Brain microvascular endothelial cell (primary cell): ENCODE data around the gene SPECC1L.
"Not testable (repeated sequence)": the region's sequence is repeated elsewhere in the genome, so short reads cannot be mapped to it uniquely, and the experiment has no call there.

Source experiments
- DNase-seq: peaks from one replicate; pipeline ENCODE4 v3.0.0-alpha.2; 2020
- H3K27ac ChIP-seq: fragments of 250-450 bp; sonication (Bioruptor Pico); 2 replicates; pipeline ENCODE4 v1.5.1; 2020; ENCODE audit warnings: mild to moderate bottlenecking, moderate library complexity
- H3K27me3 ChIP-seq: fragments of 250-450 bp; sonication (Bioruptor Pico); replicated peaks from 2 replicates; pipeline ENCODE4 v1.5.1; 2020; ENCODE audit warnings: mild to moderate bottlenecking
- H3K36me3 ChIP-seq: fragments of 250-450 bp; sonication (Bioruptor Pico); replicated peaks from 2 replicates; pipeline ENCODE4 v1.5.1; 2020; ENCODE audit warnings: mild to moderate bottlenecking
- H3K4me3 ChIP-seq: 2 replicates; pipeline ENCODE4 v1.5.1; 2011; ENCODE audit warnings: low read depth, mild to moderate bottlenecking, control low read depth, low read length, moderate library complexity
- in situ Hi-C: cut with HindIII; loops from 2 replicates; pipeline ENCODE4 v1.10.0; 2017; ENCODE audit warnings: low sequenced_read_pairs, low pct_ligation_motif_present
- TF ChIP-seq, protein P1 (sequence below): IDR thresholded peaks from 2 replicates; pipeline ENCODE4 v1.5.1; 2011; ENCODE audit warnings: low read depth, mild to moderate bottlenecking, moderate library complexity, low read length, control low read depth, inconsistent platforms; ENCODE audit errors: missing control alignments

SPECC1L gene

GRCh38 chr22:24291515-24292201, 21.0 kb downstream of the SPECC1L start:
- no peak overlapping the region for H3K4me3 ChIP-seq
- H3K36me3 ChIP-seq = no peaks in the 10 kb centered on the region
- DNase-seq = no peak
- H3K27me3 ChIP-seq = no peaks in the 10 kb centered on the region
- in situ Hi-C loops = no loop called here
- TF ChIP-seq, protein P1, sequence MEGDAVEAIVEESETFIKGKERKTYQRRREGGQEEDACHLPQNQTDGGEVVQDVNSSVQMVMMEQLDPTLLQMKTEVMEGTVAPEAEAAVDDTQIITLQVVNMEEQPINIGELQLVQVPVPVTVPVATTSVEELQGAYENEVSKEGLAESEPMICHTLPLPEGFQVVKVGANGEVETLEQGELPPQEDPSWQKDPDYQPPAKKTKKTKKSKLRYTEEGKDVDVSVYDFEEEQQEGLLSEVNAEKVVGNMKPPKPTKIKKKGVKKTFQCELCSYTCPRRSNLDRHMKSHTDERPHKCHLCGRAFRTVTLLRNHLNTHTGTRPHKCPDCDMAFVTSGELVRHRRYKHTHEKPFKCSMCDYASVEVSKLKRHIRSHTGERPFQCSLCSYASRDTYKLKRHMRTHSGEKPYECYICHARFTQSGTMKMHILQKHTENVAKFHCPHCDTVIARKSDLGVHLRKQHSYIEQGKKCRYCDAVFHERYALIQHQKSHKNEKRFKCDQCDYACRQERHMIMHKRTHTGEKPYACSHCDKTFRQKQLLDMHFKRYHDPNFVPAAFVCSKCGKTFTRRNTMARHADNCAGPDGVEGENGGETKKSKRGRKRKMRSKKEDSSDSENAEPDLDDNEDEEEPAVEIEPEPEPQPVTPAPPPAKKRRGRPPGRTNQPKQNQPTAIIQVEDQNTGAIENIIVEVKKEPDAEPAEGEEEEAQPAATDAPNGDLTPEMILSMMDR = no peak
- no peak overlapping the region for H3K27ac ChIP-seq

DNA sequence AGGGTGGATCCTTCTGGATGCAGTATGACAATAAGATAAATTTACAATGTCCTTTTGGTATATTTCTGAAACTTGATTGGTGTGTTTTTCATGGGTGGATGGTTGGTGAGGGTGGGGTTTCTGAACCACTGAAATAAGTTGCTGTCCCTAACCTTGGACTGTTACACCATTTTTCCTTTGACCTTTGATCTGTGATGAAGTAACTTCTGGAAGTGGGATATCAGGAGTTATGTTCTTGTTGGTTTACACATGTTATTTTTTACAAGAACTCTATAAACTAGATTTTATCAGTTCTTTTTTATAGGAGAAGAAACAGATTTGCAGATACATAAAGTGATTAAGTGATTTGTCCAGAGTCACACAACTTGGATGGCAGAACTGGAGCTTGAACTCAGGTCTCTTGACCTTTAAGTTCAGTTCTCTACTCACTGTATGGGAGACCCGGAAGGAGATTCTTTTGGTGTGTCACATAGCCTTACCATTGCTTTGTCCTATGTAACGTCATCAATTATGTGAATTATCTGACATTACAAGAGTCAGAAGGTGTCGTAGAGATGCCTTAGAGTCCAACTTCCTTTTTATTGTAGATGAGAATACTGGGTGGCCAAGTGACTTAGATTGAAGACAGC, 21.7 kb downstream of the SPECC1L start:
- DNase-seq, H3K4me3 ChIP-seq, H3K36me3 ChIP-seq, H3K27ac ChIP-seq, H3K27me3 ChIP-seq, in situ Hi-C loops: not testable (repeated sequence)

DNA sequence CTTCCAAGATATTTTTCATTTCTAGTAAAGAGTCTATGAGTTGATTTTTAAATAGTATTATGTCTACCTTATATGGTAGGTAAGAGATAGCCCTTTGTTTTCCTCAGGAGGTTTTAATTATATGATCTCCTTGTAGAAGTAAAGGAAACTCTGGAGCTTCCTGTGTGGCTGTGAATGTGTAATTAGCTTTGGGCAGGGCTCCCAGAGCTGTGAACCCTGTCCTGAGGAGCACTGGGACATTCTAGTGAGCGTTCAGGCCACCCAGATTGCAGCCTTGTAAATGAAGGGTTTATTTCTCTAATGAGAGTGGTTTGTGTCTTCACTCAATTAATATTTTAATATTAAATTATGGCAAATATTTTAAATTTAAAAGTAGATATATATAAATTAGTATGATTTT, 24.3 kb downstream of the SPECC1L start:
- H3K4me3 ChIP-seq, H3K27ac ChIP-seq, DNase-seq, H3K36me3 ChIP-seq, H3K27me3 ChIP-seq, in situ Hi-C loops: not testable (repeated sequence)

- in situ Hi-C loops, H3K27me3 ChIP-seq: not testable (repeated sequence)
Observed at GRCh38 chr22:24298497-24299155, 28.0 kb downstream of the SPECC1L start.

DNA sequence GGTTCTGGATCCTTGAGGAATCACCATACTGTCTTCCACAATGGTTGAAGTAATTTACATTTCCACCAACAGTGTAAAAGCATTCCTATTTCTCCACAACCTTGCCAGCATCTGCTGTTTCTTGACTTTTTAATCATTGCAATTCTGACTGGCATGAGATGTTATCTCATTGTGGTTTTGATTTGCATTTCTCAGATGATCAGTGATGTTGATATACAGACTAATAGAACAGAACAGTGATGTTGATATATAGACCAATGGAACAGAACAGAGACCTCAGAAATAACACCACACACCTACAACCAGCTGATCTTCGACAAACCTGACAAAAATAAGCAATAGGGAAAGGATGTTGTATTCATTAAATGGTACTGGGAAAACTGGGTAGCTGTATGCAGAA, 29.9 kb downstream of the SPECC1L start:
- H3K36me3 ChIP-seq = peaks cover 14% of the 10 kb centered on the region
- DNase-seq, H3K4me3 ChIP-seq, in situ Hi-C loops, H3K27ac ChIP-seq, H3K27me3 ChIP-seq: not testable (repeated sequence)

More at GRCh38 chr22:24298497-24299155, 28.0 kb downstream of the SPECC1L start:
- H3K27ac ChIP-seq, DNase-seq, H3K36me3 ChIP-seq, H3K4me3 ChIP-seq: not testable (repeated sequence)

DNA sequence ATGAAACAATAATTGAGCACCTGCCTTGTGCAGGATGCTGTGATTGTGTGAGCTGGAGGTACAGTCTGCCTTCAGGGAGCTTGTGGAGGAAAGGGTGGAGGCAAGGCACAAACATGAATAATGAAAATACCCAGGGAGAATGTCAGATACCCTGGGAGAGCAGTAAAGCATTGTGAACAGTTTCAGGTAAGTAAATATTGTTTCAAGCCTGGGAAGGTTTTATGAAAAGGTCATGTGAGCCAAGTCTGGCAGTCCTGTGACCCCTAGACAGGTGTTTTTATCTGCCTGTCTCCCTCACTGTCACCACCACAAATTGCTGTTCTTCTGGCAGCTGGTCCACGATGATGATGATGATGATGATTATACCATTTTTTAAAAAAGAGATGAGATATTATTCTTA, 32.0 kb downstream of the SPECC1L start:
- DNase-seq = no peak
- Histone ChIP-seq H3K27me3 (no peaks in the 10 kb centered on the region), H3K27ac (no peak overlapping the region), H3K36me3 (peaks cover 21% of the 10 kb centered on the region), H3K4me3 (no peak overlapping the region)
- in situ Hi-C loops = no loop called here
- TF ChIP-seq, protein P1 = no peak

GRCh38 chr22:24303007-24303406, 32.4 kb downstream of the SPECC1L start:
- in situ Hi-C loops = no loop called here
- no peak for DNase-seq
- no peak overlapping the region for H3K27ac ChIP-seq
- TF ChIP-seq, protein P1 = no peak
- peaks cover 21% of the 10 kb centered on the region for H3K36me3 ChIP-seq
- no peaks in the 10 kb centered on the region for H3K27me3 ChIP-seq
- no peak overlapping the region for H3K4me3 ChIP-seq
